Activated CD4-positive, alpha-beta T cell treated with anti-CD3 and anti-CD28 coated beads, Interleukin-2, amount 50 U/mL, for 4 hours (primary cell): ENCODE data around the gene DPEP2NB.
A peak's percentile ranks its signal among the peaks of the same experiment; 100 is the strongest.
"Not testable (repeated sequence)": the region's sequence is repeated elsewhere in the genome, so short reads cannot be mapped to it uniquely, and the experiment has no call there.

Experiments used
- DNase-seq, 2 experiments: peaks; one replicate each; pipeline ENCODE4 v3.0.0-alpha.2; 2020

DPEP2NB gene

DNA sequence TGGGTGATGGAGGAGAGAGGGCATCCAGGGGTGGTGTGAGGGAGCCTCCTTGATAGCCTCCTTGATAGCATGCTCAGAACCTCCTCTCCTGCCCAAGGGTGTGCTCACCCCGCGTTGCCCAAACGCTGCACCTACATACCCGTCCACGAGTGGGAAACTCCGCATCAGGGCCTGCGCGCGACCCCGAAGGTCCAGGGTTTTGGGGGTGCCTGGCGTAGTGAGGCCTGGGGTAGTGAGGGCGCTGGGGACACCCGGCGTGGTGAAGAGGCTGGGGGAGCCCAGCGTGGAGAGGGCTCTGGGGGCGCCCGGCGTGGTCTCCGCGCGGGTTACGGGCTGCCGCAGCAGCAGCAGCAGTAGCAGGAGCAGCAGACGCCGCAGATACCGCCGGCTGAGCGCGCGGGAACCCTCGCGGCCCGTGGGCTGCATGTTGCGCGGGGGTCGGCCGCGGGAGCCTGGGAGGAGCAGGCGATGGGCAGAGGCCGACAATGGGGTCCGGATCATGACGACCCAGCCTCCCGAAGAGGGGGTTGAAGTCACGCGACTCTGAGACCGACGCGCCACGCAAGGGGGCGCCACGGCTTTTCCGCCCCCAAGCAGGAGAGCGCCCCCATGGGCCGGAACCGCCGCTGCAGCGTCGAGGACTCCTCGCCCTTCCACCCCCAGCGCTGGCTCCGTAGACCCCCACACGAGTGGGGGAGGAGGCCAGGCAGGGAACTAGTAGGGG, 35.6 kb downstream of the DPEP2NB start, which contains the start of gene DPEP3:
Gene DPEP3 (minus strand): TSS at position 545 of the 724 bp plus-strand sequence. CDS start 119 bp downstream, at position 426.
- DNase-seq: no peak

DNA sequence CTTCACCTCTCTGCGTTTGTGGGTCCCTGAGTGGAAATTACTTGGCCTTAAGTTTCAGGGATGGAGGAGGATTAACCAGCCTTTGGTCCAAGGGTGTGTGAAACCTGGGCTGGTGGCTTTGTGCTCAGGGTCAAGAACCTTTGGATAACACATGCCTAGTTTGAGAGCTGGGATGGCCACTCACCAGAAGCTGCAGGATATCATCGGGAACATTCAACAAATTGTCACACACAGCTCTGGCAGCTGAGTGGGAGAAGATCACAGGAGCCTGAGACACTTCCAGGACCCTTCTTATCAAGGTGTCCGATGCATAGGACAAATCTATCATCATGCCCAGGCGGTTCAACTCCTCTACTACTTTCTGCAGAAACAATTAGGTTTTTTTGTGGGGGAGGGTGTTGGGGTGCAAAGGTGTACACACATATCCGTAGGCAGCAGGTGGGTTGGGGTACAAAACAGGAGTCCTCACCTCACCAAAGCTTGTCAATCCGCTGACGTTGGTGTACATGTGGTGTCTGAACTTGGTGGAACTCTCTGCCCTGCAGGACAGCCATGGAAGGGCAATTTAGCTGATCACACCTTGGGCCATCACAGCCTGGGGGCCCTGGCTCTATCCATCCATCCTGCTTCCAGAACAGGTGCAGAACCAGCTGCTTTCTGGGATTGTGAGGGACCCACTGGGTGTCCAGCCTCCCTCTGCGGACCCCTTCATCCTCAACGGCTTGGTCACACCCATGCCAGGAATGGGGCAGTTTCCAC, 38.1 kb downstream of the DPEP2NB start:
- DNase-seq: no peak

GRCh38 chr16:67977005-67977404, 38.7 kb downstream of the DPEP2NB start:
- no peak for DNase-seq

GRCh38 chr16:67976205-67976604, 39.5 kb downstream of the DPEP2NB start:
- no peak for DNase-seq

DNA sequence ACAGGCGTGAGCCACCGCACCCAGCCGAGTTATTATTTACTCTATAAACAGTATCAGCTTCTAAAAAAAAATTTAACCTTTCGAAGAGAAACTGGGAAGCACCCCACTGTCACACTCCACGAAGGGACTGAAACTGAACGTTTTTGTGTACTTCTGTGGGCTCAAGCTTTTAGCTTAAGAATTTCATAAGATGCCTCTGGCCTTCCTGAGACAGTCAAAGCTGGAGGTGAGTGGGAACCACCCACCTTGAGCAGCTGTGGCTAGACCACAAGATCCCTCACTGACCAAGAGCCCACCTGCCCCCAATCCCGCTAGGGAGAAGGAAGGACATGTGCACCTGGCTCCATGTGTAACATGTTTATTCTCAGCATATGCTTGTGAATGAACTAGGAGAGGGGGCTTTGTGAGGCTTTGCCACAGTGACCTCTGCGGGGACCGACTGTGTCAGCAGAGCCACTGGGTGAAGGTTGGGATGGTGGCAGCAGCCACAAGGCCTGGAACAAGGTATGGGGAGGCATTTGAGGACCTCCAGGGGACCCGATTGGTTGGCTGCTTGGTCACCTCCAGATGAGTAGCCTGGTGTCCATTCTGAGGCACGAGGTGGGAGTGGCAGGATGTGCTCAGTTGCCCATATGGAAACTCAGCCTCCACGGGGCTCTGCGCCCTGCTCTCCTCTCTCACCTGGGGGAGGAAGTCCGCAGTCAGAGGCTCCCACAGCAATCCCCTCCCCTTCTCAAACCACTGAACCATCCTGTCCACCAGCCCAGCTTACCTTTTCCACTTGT, 40.2 kb downstream of the DPEP2NB start:
- DNase-seq: no peak

GRCh38 chr16:67972285-67972684, 43.4 kb downstream of the DPEP2NB start:
- DNase-seq: not testable (repeated sequence)

DNA sequence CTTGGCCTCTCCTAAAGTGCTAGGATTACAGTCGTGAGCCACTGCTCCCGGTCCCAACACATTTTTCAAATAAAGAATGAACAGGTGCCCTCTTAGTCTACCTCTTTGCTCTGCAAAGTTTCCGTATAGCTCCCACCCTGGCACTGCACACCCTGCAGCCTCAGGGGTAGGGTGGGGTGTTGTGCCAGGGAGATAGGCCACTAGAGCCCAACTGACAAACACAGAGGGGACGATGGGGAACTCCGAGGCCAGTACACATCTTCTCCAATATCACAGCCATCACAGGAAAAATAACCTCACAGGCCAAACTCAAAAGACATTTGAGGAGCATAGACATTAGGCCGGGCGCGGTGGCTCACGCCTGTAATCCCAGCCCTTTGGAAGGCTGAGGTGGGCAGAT, 44.6 kb downstream of the DPEP2NB start:
- DNase-seq: no peak

GRCh38 chr16:67969254-67970039, 46.3 kb downstream of the DPEP2NB start:
- no peak for DNase-seq

DNA sequence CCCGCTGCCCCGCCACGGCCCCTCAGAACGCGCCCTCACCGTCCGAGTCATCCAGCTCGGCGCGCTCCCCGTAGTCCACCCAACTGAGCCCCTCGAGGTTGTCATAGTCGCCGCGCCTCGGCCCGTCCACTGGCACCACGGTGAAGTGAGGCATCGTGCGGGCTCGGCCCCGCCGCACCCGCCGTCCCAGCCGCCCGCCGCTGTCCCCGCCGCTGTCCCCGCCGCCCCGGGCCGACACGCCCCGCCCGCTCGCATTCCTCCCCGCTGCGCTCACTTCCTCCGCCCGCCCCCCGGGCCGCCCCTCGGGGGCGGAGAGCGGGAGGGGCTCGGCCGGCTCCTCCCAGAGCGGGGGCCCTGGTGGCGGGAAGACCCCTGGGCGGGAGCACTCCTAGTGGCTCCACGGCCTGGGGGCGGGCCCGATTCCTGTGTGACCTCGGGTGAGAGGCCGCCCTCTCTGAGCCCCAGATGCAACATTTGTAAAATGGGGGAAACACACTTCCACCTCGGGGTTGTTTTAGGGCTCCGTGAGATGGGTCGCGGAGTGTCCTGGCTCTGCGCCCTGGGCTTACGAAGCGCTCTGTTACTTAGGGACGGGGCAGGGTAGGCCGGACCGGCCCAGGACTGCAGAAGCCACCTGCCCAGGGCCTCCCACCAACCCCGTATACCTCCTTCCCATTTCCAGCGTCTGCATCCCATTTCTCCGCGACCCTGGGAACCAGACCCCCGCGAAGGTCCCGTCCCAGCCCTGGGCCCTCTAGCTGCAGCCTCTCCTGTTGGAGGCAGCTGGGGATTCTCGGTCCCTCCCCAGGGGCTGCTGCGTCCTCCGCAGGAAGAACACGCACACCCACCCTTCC, 47.1 kb downstream of the DPEP2NB start, which contains the start of gene SLC12A4:
Gene SLC12A4 (minus strand): TSS at position 238 of the 854 bp plus-strand sequence. CDS start 84 bp downstream, at position 154.
- peak; percentile 67 to 69 for DNase-seq

DNA sequence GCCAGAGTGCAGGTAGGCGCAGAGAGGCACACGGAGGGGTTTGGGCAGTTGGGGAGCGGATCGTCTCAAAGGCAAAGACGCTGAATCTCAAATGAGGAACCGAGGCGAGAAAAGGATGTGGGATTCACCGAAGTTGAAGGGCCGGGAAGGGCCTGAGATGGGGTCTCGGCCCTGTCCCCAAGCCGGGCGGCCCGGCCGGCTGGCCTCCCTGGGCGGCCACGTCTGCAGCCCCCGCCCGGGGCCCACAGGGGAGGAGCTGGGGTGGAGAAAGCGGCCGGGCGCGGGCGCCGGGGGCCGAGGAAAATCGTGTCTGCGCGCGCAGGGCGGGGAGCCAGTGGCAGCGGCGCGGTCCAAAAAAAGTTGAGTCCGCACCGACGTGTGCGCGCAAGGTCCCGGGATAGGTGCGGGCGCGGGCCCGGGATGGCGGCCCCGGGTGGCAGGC, 47.7 kb downstream of the DPEP2NB start:
- no peak for DNase-seq

GRCh38 chr16:67967183-67967957, 48.3 kb downstream of the DPEP2NB start:
- no peak for DNase-seq

DNA sequence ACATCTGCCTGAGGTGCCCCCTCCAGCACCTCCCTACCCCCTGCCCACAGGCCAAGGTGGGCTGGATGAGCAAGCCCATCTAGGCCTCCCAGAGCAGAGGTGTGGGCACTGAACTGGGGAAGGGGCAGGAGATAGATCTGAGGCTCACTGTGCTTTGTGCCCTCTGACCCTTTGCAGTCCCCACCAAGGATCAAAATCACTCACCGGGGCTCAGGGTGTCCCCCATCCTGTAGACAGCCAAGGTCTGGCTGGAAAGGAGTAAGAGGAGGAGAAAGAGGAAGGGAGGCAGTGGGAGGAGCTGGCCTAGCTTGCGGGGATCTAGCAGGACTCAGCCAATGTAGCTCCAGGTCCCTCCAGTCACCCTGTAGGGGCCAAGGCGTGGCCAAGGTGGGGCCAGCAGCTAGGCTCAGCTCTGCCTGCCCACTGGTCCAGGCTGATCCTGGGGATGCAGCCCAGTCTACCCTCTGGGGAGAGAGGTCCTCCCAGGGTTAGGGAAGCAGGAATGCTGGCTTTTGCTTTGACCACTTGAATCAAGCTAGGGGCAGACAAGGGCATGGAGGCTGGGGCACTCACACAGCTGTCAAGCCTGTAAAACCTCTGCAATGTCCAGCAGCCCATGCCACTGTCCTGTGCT, 49.0 kb downstream of the DPEP2NB start:
- DNase-seq: no peak

- no peak for DNase-seq
These were observed 49.8 kb downstream of the DPEP2NB start for GRCh38 chr16:67965668-67966548.

DNA sequence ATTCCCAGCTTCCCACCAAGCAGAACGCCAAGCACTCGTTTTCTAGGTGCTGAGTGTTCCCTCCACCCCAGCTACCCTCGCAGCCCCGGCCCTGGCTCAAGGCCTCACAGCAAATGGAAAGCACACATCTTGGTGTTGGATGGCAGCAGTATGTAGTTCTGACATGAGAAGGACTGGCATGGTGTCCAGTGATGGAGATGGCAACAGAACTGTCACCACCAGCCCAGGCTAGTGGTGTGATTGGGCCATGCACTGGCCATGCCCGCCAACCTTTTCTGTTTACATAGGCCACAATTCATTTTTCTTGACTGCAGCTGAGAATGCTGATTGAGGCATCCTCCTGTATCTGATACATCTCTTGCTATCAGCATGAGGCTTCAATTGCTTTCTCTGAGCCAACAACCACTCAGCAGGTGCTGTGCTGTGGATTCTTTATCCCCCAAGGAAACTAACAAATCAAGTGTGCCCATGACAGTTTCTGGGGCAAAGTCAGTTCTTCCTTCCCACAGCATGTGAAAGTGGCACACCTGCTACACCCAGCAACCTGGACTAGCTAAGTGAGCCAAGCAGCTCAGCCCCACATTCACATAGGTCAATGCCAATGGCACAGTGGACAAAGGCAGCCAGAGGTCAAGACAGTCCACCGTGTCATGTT, 51.1 kb downstream of the DPEP2NB start:
- DNase-seq: no peak

DNA sequence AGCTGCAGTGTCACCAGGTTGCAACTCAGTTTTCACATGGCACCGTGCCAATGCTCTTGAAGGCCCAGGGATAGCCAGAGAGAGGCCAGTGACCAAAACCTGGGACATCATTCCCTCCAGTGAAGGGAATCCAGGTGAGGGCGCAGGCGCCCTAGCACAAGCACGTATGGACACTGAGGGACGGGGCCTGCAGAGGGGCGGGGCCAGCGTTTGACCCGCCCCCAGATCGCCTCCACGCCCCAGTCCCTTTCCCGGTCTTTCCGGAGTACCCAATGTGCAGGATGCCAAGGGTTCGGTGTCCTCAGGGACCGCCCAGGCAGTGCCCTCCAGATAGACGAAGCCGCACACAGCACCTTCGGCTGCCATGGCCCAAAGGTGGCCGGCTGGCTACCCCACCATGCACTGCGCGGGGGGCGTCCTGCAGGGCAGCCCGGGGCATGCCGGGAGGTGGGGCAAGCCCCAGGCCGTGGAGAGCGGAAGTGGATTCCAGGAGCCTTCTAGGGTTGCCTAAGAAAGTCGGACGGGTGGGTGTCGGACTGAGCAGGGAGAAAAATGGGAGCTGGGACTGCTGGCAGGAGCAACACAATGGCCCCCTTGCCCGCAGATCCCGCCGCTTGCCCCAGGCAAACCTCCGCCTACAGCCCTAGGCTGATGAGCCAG, 51.9 kb downstream of the DPEP2NB start:
- no peak for DNase-seq
